Upper lobe of left lung (tissue), 4 donors: ENCODE measurements around the gene SHISA6.

Experiments used
- CTCF ChIP-seq, 6 experiments: fragments of 450-650 bp in 4 of 6; fragments of 200-600 bp in 2 of 6; sonication (generic) in 2 of 6; IDR thresholded peaks; one replicate each; pipeline ENCODE4 v1.5.1; 2016 to 2019; ENCODE audit warnings: antibody characterized with exemption in 6 of 6
- POLR2A ChIP-seq, 4 donors: fragments of 450-650 bp; IDR thresholded peaks; one replicate each; pipeline ENCODE4 v1.5.1; 2016 to 2017; ENCODE audit warnings: antibody characterized with exemption in 4 of 4, mild to moderate bottlenecking in 2 of 4

GRCh38 chr17:11487469-11487868 lies 246.5 kb downstream of the SHISA6 start:
- no peak for TF ChIP-seq CTCF (IDR thresholded peaks at IDR 0.05)
- no peak for TF ChIP-seq POLR2A (IDR thresholded peaks at IDR 0.05)
